B cell (primary cell): ENCODE measurements around the gene RGS14. TPM values are rescaled to one million over a fixed set of nuclear protein-coding genes. Genes with fewer than 3 reads are reported as not detected.

Experiments used
- ATAC-seq: fragments of 200-7000 bp; cut with Tn5 transposase; one replicate; pipeline ENCODE4 v1.10.0; 2021; ENCODE audit warnings: low read depth, mild to moderate bottlenecking, moderate number of reproducible peaks, moderate library complexity
- CTCF ChIA-PET: fragments of 350-600 bp; sonication (Branson Sonifier 250); formaldehyde crosslinking; loops from one replicate; lab custom pipeline; 2021; ENCODE audit warnings: antibody characterized with exemption, inconsistent platforms; lab: Charles Lee
- POLR2A ChIA-PET: fragments of 350-600 bp; sonication (Branson Sonifier 250); formaldehyde crosslinking; loops from one replicate; lab custom pipeline; 2021; ENCODE audit warnings: antibody characterized with exemption; lab: Charles Lee
- DNase-seq: peaks from one replicate; pipeline ENCODE4 v3.0.0; 2013
- H2AFZ ChIP-seq: 2 replicates; pipeline ENCODE4 v1.6.1; 2012; ENCODE audit warnings: mild to moderate bottlenecking, low read depth, low read length; ENCODE audit not compliant: insufficient read depth, poor library complexity, severe bottlenecking
- H3K27ac ChIP-seq, 2 donors: 1 replicate in 1 of 2; 2 replicates in 1 of 2; pipeline ENCODE4 v1.5.1; 2012 to 2013; ENCODE audit warnings: low read length in 2 of 2, mild to moderate bottlenecking in 2 of 2, moderate library complexity in 1 of 2
- H3K27me3 ChIP-seq, 4 experiments: fragments of 200-600 bp in 1 of 4; sonication (generic) in 1 of 4; replicated peaks in 1 of 4; 1 replicate in 2 of 4; 2 replicates in 2 of 4; pipeline versions ENCODE4 v1.6.1 to v1.7.0; 2013 to 2016; ENCODE audit warnings: low read length in 3 of 4, mild to moderate bottlenecking in 2 of 4, mixed read lengths in 1 of 4, moderate library complexity in 1 of 4; ENCODE audit not compliant: insufficient read depth in 4 of 4, control insufficient read depth in 3 of 4; ENCODE audit errors: control extremely low read depth in 1 of 4
- H3K36me3 ChIP-seq, 2 experiments: replicated peaks in 1 of 2; 1 replicate in 1 of 2; 2 replicates in 1 of 2; pipeline versions ENCODE4 v1.6.1 to v1.7.1; 2013; ENCODE audit warnings: low read length in 1 of 2; ENCODE audit not compliant: insufficient read depth in 2 of 2, control insufficient read depth in 1 of 2; ENCODE audit errors: control extremely low read depth in 1 of 2, extremely low read depth in 1 of 2
- H3K4me1 ChIP-seq, 2 donors: fragments of 200-600 bp in 1 of 2; sonication (generic) in 1 of 2; 1 replicate in 1 of 2; 2 replicates in 1 of 2; pipeline versions ENCODE4 v1.5.1 to v1.6.1; 2013 to 2017; ENCODE audit warnings: low read length in 2 of 2; ENCODE audit not compliant: control insufficient read depth in 2 of 2, insufficient read depth in 2 of 2
- H3K4me2 ChIP-seq: replicated peaks from 2 replicates; pipeline ENCODE3; 2012; ENCODE audit warnings: mild to moderate bottlenecking, low read depth, low read length; ENCODE audit not compliant: poor library complexity, severe bottlenecking
- H3K4me3 ChIP-seq, 5 experiments: fragments of 200-600 bp in 1 of 5; sonication (generic) in 1 of 5; 1 replicate in 3 of 5; 2 replicates in 2 of 5; pipeline versions ENCODE4 v1.5.1 to v1.7.0; 2011 to 2016; ENCODE audit warnings: low read length in 4 of 5, mild to moderate bottlenecking in 4 of 5, low read depth in 2 of 5, control low read depth in 1 of 5, moderate library complexity in 1 of 5; ENCODE audit not compliant: insufficient read depth in 1 of 5; ENCODE audit errors: control extremely low read depth in 1 of 5, extremely low read depth in 1 of 5
- H3K79me2 ChIP-seq: fragments of 200-600 bp; sonication (generic); one replicate; pipeline ENCODE4 v1.6.0; 2016; ENCODE audit warnings: low read length; ENCODE audit not compliant: control insufficient read depth, insufficient read depth
- H3K9ac ChIP-seq: fragments of 200-600 bp; sonication (generic); 2 replicates; pipeline ENCODE4 v1.6.1; 2017; ENCODE audit warnings: mild to moderate bottlenecking, low read length, moderate library complexity
- H3K9me3 ChIP-seq, 3 donors: one replicate each; pipeline versions ENCODE4 v1.6.1 to v1.7.1; 2013; ENCODE audit warnings: low read length in 2 of 3; ENCODE audit not compliant: control insufficient read depth in 2 of 3, insufficient read depth in 1 of 3; ENCODE audit errors: control extremely low read depth in 1 of 3
- H4K20me1 ChIP-seq: 2 replicates; pipeline ENCODE4 v1.6.0; 2012; ENCODE audit warnings: mild to moderate bottlenecking, low read length; ENCODE audit not compliant: insufficient read depth, control insufficient read depth, poor library complexity, severe bottlenecking
- H3K27ac Mint-ChIP-seq: one replicate; pipeline ENCODE4 v1.8.0; 2021; ENCODE audit warnings: mixed read lengths
- H3K27me3 Mint-ChIP-seq: one replicate; pipeline ENCODE4 v1.8.0; 2021; ENCODE audit warnings: mixed read lengths
- H3K4me1 Mint-ChIP-seq: one replicate; pipeline ENCODE4 v1.8.0; 2021; ENCODE audit warnings: mixed read lengths
- H3K4me3 Mint-ChIP-seq: one replicate; pipeline ENCODE4 v1.8.0; 2021; ENCODE audit warnings: mixed read lengths
- H3K9me3 Mint-ChIP-seq: one replicate; pipeline ENCODE4 v1.8.0; 2022; ENCODE audit warnings: mixed read lengths; ENCODE audit not compliant: insufficient read depth
- EZH2 ChIP-seq: IDR thresholded peaks from 2 replicates; pipeline ENCODE4 v1.6.1; 2012; ENCODE audit warnings: borderline replicate concordance, low read depth, mild to moderate bottlenecking, moderate library complexity, low read length; ENCODE audit not compliant: insufficient read depth, poor library complexity, severe bottlenecking
- whole genome bisulfite sequencing: methylation state at CpG from one replicate; pipeline ENCODE4 v1.1.5; 2013; ENCODE audit warnings: missing lambda C conversion rate; ENCODE audit not compliant: insufficient coverage; 5-methylcytosine and 5-hydroxymethylcytosine counted together
- intact Hi-C: fragments of 100-400 bp; cut with micrococcal nuclease; formaldehyde crosslinking; loops from one replicate; pipeline ENCODE4 v1.10.0; 2022
- polyA plus RNA-seq: library from polyadenylated mRNA; depleted of rRNA; stranded (reverse); fragments of >200 nt; gene quantifications from 2 replicates; pipeline ENCODE4 v1.2.3, GENCODE V29; 2012
- total RNA-seq, 2 donors: library from RNA; stranded (reverse); fragments of 120-200 nt in 1 of 2; gene quantifications; 1 replicate in 1 of 2; 2 replicates in 1 of 2; pipeline versions ENCODE4 v1.2.3 to v1.2.4, GENCODE V29; 2013 to 2022
- TF ChIP-seq, protein P1 (sequence below): fragments of 200-600 bp; IDR thresholded peaks from one replicate; pipeline ENCODE4 v1.8.0; 2022; ENCODE audit warnings: antibody characterized with exemption, mild to moderate bottlenecking

The RGS14 gene
- total and polyA plus RNA-seq, 2 donors (not counting 1 experiment from before 2014, with no cell fraction given): 85.8 to 184 TPM

DNA sequence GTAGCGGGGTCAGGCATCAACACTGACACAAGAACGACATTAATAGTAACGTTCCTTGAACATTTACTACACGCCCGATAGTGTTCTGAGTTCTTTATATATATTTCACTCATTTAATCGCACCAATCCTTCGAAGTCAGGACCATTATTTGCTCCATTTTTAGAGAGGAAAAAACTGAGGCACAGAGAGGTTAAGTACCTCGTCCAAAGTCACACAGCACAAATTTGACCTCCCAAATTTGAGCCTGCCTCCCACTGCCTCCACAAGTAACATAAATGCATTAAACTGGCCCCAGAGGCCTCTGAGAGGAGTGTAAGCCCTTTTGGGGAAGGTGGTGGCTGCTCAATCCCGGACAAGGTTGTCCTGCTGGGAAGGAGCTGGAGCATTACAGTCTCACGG is 5.8 kb downstream of the RGS14 start:
- Histone ChIP-seq H3K79me2 (peaks cover 79% of the 10 kb centered on the region), H2AFZ (no peak overlapping the region), H4K20me1 (peaks cover 98% of the 10 kb centered on the region), H3K4me3 (peak overlapping the region in 3 of 5 experiments; percentile 45 to 52 (median 52)), H3K27me3 (no peaks in the 10 kb centered on the region), H3K27ac (peak overlapping the region in 1 of 2 donors; percentile 8), H3K4me2 (peak overlapping the region; percentile 81), H3K9me3 (no peaks in the 10 kb centered on the region), H3K4me1 (peaks cover 46 to 60% of the 10 kb centered on the region in 2 donors), H3K36me3 (peaks cover 0 to 48% of the 10 kb centered on the region in 2 experiments), H3K9ac (peak overlapping the region; percentile 54)
- DNase-seq (no peak), ATAC-seq (no peak)
- WGBS: 20% methylated on average over 1 of the region's 10 CpGs
- Mint-ChIP-seq H3K4me1 (peaks cover 63% of the 10 kb centered on the region), H3K4me3 (peak overlapping the region; percentile 86), H3K9me3 (no peaks in the 10 kb centered on the region), H3K27ac (no peak overlapping the region), H3K27me3 (no peaks in the 10 kb centered on the region)
- CTCF ChIA-PET: interaction anchor here (1.5 to 3.3 kb wide), 2 partner anchors 12 to 53 kb away, joined by 5 to 9 read pairs; partner anchors contain the start of gene LMAN2
- intact Hi-C loops: no loop called here
- POLR2A ChIA-PET: no interaction called here
- TF ChIP-seq, protein P1, sequence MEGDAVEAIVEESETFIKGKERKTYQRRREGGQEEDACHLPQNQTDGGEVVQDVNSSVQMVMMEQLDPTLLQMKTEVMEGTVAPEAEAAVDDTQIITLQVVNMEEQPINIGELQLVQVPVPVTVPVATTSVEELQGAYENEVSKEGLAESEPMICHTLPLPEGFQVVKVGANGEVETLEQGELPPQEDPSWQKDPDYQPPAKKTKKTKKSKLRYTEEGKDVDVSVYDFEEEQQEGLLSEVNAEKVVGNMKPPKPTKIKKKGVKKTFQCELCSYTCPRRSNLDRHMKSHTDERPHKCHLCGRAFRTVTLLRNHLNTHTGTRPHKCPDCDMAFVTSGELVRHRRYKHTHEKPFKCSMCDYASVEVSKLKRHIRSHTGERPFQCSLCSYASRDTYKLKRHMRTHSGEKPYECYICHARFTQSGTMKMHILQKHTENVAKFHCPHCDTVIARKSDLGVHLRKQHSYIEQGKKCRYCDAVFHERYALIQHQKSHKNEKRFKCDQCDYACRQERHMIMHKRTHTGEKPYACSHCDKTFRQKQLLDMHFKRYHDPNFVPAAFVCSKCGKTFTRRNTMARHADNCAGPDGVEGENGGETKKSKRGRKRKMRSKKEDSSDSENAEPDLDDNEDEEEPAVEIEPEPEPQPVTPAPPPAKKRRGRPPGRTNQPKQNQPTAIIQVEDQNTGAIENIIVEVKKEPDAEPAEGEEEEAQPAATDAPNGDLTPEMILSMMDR: no peak
- no peak for TF ChIP-seq EZH2

DNA sequence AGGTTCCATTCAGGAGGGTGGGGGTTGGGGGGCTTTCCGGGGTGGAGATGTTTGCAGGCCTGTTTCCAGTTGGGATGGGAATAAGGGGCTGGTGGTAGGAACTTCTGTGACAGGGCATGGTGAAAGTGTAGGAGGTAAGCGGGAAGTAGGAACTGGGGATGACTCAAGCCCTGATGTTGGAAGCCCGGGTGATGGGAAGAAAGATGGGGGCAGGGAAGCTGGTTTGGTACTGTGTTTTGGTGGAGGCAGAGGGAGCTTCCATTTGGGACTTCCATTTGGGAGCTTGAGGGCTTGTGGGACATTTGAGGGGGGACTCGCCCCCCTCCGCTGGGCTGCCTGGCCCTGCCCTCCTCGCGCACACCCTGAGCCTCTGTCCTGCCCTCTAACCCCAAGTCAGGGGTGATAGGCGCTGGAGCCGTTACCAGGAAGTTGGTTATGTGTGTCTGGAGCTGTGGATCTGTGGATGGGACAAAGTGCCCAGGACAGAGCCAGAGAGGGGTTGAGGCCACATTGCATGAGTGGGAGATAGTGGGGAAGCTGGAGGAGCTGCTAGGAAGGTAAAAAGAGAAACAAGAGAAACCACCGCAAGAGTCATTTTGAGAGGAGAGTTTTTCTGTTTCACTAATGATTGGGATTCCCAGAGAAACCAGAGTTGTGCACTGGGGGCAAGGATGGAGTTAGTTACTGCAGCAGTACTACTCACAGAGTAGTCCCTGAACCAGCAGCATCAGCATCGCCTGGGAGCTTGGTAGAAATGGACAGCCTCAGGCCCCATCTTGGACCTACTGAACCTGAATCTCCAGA is 6.6 kb downstream of the RGS14 start:
- 81% methylated on average over 11 of the region's 11 CpGs for WGBS
- Mint-ChIP-seq H3K4me3 (no peak overlapping the region), H3K4me1 (peaks cover 62% of the 10 kb centered on the region), H3K27ac (no peak overlapping the region), H3K27me3 (no peaks in the 10 kb centered on the region), H3K9me3 (no peaks in the 10 kb centered on the region)
- Histone ChIP-seq H3K4me1 (peaks cover 42 to 59% of the 10 kb centered on the region in 2 donors), H4K20me1 (peaks cover 98% of the 10 kb centered on the region), H3K27me3 (no peaks in the 10 kb centered on the region), H3K79me2 (peaks cover 71% of the 10 kb centered on the region), H3K27ac (no peak overlapping the region), H3K4me2 (no peak overlapping the region), H2AFZ (no peak overlapping the region), H3K36me3 (peaks cover 0 to 53% of the 10 kb centered on the region in 2 experiments), H3K9ac (no peak overlapping the region), H3K9me3 (no peaks in the 10 kb centered on the region), H3K4me3 (no peak overlapping the region)
- POLR2A ChIA-PET: no interaction called here
- no peak for ATAC-seq
- CTCF ChIA-PET: interaction anchor here (0.9 to 3.3 kb wide), 4 partner anchors 13 to 54 kb away, joined by 3 to 9 read pairs (median 4); partner anchors contain the start of gene LMAN2
- peak; percentile 6 for DNase-seq
- intact Hi-C loops: no loop called here
- TF ChIP-seq EZH2: no peak
- TF ChIP-seq, protein P1: no peak
